CD8-positive, alpha-beta memory T cell (primary cell): ENCODE measurements around the gene ECI1. TPM values are rescaled to one million over a fixed set of nuclear protein-coding genes. Genes with fewer than 3 reads are reported as not detected.
A peak's percentile ranks its signal among the peaks of the same experiment; 100 is the strongest.

Experiments used
- CTCF ChIA-PET: fragments of 350-600 bp; sonication (Branson Sonifier 250); formaldehyde crosslinking; loops from one replicate; lab custom pipeline; 2021; ENCODE audit warnings: antibody characterized with exemption; lab: Charles Lee
- POLR2A ChIA-PET: fragments of 350-600 bp; sonication (Branson Sonifier 250); formaldehyde crosslinking; loops from one replicate; lab custom pipeline; 2021; ENCODE audit warnings: antibody characterized with exemption; lab: Charles Lee
- DNase-seq, 5 donors: peaks; one replicate each; pipeline versions ENCODE4 v3.0.0 to v3.0.0-alpha.2; 2020 to 2022; ENCODE audit warnings: mixed read lengths in 1 of 5
- H3K27ac ChIP-seq: one replicate; pipeline ENCODE4 v1.7.0; 2013; ENCODE audit warnings: low read depth, mild to moderate bottlenecking, low read length, moderate library complexity
- H3K27me3 ChIP-seq: 2 replicates; pipeline ENCODE4 v1.7.0; 2013; ENCODE audit warnings: low read length, mild to moderate bottlenecking; ENCODE audit not compliant: insufficient read depth, poor library complexity, severe bottlenecking
- H3K36me3 ChIP-seq: 2 replicates; pipeline ENCODE4 v1.7.0; 2013; ENCODE audit warnings: mild to moderate bottlenecking, low read length, moderate library complexity; ENCODE audit not compliant: insufficient read depth
- H3K4me1 ChIP-seq: 2 replicates; pipeline ENCODE4 v1.7.0; 2013; ENCODE audit warnings: mild to moderate bottlenecking, low read length, moderate library complexity; ENCODE audit not compliant: insufficient read depth
- H3K4me3 ChIP-seq: 2 replicates; pipeline ENCODE4 v1.7.0; 2013; ENCODE audit warnings: mild to moderate bottlenecking, low read length
- H3K9me3 ChIP-seq: 2 replicates; pipeline ENCODE4 v1.7.0; 2013; ENCODE audit warnings: mild to moderate bottlenecking, low read length
- H3K27ac Mint-ChIP-seq, 8 donors: one replicate each; pipeline ENCODE4 v1.8.0; 2020 to 2021; ENCODE audit warnings: mixed read lengths in 8 of 8, mild to moderate bottlenecking in 6 of 8, inconsistent platforms in 3 of 8, moderate library complexity in 3 of 8
- H3K27me3 Mint-ChIP-seq, 2 donors: one replicate each; pipeline ENCODE4 v1.8.0; 2020 to 2021; ENCODE audit warnings: mixed read lengths in 2 of 2, mild to moderate bottlenecking in 1 of 2, moderate library complexity in 1 of 2
- H3K36me3 Mint-ChIP-seq, 3 donors: one replicate each; pipeline ENCODE4 v1.8.0; 2020 to 2021; ENCODE audit warnings: mixed read lengths in 3 of 3, inconsistent platforms in 1 of 3, mild to moderate bottlenecking in 1 of 3
- H3K4me1 Mint-ChIP-seq, 3 donors: one replicate each; pipeline ENCODE4 v1.8.0; 2020 to 2021; ENCODE audit warnings: mixed read lengths in 3 of 3, inconsistent platforms in 1 of 3, mild to moderate bottlenecking in 1 of 3
- H3K4me3 Mint-ChIP-seq, 7 donors: one replicate each; pipeline ENCODE4 v1.8.0; 2020 to 2021; ENCODE audit warnings: mixed read lengths in 7 of 7, mild to moderate bottlenecking in 6 of 7, moderate library complexity in 4 of 7, inconsistent platforms in 2 of 7
- H3K9me3 Mint-ChIP-seq, 5 donors: one replicate each; pipeline ENCODE4 v1.8.0; 2020 to 2022; ENCODE audit warnings: mixed read lengths in 5 of 5, mild to moderate bottlenecking in 3 of 5, moderate library complexity in 2 of 5, inconsistent platforms in 1 of 5
- polyA plus RNA-seq: library from polyadenylated mRNA; unstranded; fragments of 300-500 nt; fragmentation: Illumina TruSeq; gene quantifications from one replicate; pipeline ENCODE4 v1.2.3, GENCODE V29; 2021
- total RNA-seq, 2 experiments: library from RNA; stranded (reverse); gene quantifications; one replicate each; pipeline ENCODE4 v1.2.3, GENCODE V29; 2021

The ECI1 gene
- total and polyA plus RNA-seq, 3 experiments from 2014 or later = 30.3 to 45.9 (median 33.1) TPM

DNA sequence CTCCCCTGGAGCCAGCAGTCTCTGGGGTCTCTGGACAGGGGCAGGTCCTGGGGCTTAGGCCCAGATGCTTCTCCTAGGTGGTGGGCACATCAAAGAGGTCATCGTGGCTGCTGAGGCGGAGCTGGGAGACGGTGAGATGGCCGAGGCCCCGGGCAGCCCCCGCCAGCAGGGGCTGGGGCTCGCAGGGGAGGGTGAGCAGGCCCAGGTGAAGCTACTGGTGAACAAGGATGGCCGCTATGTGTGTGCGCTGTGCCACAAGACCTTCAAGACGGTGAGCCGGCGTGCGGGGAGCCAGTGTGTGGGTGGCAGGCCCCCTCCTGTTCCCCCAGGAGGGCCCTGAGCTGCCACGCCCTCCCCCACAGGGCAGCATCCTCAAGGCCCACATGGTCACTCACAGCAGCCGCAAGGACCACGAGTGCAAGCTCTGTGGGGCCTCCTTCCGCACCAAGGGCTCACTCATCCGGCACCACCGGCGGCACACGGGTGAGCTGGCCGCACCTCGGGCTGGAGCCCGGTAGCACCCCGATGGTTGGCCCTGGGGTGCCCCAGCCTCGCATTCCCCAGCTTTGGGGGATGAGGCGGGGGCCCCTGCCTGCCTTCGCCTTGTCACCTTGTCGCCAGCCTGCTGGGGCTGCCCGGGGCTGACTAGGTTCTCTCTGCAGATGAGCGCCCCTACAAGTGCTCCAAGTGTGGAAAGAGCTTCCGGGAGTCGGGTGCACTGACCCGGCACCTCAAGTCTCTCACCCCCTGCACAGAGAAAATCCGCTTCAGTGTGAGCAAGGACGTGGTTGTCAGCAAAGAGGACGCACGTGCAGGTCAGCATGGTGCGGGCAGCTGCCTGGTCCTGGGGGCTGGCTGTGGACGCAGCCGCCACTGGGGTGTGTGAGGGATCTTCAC lies 19.0 kb downstream of the ECI1 start:
- Histone ChIP-seq H3K4me1 (no peaks in the 10 kb centered on the region), H3K27ac (no peak overlapping the region), H3K4me3 (no peak overlapping the region), H3K27me3 (no peaks in the 10 kb centered on the region), H3K36me3 (peaks cover 10% of the 10 kb centered on the region), H3K9me3 (no peaks in the 10 kb centered on the region)
- DNase-seq = no peak
- Mint-ChIP-seq H3K4me1 (peaks cover 0 to 3% (median 0%) of the 10 kb centered on the region in 3 donors), H3K36me3 (peaks cover 0 to 64% (median 0%) of the 10 kb centered on the region in 3 donors), H3K27ac (no peak overlapping the region), H3K4me3 (no peak overlapping the region), H3K27me3 (no peaks in the 10 kb centered on the region), H3K9me3 (no peaks in the 10 kb centered on the region)
- POLR2A ChIA-PET = no interaction called here
- CTCF ChIA-PET = no interaction called here

DNA sequence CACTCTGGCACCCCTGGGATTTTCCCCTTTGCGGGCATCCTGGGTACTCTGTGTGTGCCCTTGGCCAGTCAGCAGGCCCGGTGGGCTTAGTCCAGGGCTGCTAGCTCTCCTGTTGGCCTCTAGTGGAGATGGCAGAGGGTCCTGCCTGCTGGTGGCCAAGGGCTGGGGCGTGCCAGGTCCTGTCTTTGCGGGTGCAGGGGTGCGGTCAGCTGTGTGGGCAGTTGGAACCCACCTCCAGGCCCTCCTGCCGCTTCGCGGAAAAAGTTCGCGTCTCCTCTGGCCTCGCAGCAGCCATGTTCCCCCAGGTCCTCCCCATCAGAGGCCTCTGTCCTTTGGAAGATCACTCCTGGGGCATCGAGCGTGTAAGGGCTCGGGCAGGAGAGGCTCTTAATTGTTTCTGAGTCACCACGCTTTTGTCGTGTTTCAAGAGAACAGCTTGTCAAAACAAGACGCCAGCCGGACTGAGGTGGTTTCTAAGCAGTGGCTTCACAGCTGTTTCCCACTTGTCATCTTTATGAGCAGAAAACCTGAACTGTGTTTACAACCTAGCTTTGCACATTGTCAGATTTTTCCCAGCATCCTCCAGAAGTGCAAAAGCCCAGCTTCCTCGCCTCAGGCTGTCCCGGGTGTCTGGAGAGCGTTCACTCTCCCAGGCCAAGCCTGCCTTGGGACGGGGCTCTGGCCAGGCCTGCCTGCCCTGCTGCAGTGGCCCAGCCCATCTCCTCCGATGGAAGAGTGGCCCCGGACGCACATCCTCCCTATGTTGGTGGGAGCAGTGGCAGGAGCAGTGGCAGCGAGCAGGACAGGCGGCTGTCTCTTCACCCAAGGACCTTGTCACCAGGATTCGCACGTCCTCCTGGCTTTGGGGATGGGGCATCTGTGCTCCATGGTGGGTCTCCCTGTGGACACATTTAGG lies 20.1 kb downstream of the ECI1 start:
- Mint-ChIP-seq H3K27ac (no peak overlapping the region), H3K4me3 (no peak overlapping the region), H3K4me1 (peaks cover under 1 to 12% (median 2%) of the 10 kb centered on the region in 3 donors), H3K27me3 (no peaks in the 10 kb centered on the region), H3K36me3 (peaks cover 0 to 67% (median 0%) of the 10 kb centered on the region in 3 donors), H3K9me3 (no peaks in the 10 kb centered on the region)
- DNase-seq = peak in 1 of 5 donors; percentile 42
- peaks cover 10% of the 10 kb centered on the region for H3K36me3 ChIP-seq
- no peak overlapping the region for H3K27ac ChIP-seq
- H3K9me3 ChIP-seq = no peaks in the 10 kb centered on the region
- ChIA-PET POLR2A (no interaction called here), CTCF (no interaction called here)
- no peak overlapping the region for H3K4me3 ChIP-seq
- no peaks in the 10 kb centered on the region for H3K27me3 ChIP-seq
- no peaks in the 10 kb centered on the region for H3K4me1 ChIP-seq

DNA sequence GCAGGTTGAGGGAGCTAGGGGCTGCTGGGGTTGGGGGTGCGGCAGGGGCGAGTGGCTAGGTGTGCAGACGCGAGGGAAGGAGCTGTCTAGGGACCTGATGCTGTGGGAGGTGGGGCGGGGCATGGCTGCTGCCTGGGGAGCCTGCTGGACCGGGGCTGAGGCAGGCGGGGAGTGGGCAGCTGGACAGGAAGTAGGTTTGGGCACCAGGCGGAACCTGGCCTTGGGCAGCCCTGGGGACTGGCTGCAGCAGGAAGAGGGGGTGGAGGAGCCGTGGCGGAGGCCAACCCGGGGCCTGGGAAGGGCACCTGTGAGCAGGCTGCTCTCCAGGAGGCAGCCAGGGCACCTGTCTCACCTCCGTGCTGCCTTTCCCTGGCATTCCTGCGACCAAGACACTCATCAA lies 21.0 kb downstream of the ECI1 start:
- no peaks in the 10 kb centered on the region for H3K27me3 ChIP-seq
- H3K4me1 ChIP-seq = no peaks in the 10 kb centered on the region
- CTCF ChIA-PET = no interaction called here
- no peak overlapping the region for H3K4me3 Mint-ChIP-seq
- H3K27me3 Mint-ChIP-seq = no peaks in the 10 kb centered on the region
- no peak overlapping the region for H3K27ac Mint-ChIP-seq
- H3K36me3 ChIP-seq = peaks cover 10% of the 10 kb centered on the region
- DNase-seq = peak in 1 of 5 donors; percentile 42
- peaks cover 0 to 66% (median 0%) of the 10 kb centered on the region in 3 donors for H3K36me3 Mint-ChIP-seq
- H3K9me3 ChIP-seq = no peaks in the 10 kb centered on the region
- H3K9me3 Mint-ChIP-seq = no peaks in the 10 kb centered on the region
- H3K4me3 ChIP-seq = no peak overlapping the region
- POLR2A ChIA-PET = no interaction called here
- peaks cover 4 to 15% (median 7%) of the 10 kb centered on the region in 3 donors for H3K4me1 Mint-ChIP-seq
- H3K27ac ChIP-seq = no peak overlapping the region

DNA sequence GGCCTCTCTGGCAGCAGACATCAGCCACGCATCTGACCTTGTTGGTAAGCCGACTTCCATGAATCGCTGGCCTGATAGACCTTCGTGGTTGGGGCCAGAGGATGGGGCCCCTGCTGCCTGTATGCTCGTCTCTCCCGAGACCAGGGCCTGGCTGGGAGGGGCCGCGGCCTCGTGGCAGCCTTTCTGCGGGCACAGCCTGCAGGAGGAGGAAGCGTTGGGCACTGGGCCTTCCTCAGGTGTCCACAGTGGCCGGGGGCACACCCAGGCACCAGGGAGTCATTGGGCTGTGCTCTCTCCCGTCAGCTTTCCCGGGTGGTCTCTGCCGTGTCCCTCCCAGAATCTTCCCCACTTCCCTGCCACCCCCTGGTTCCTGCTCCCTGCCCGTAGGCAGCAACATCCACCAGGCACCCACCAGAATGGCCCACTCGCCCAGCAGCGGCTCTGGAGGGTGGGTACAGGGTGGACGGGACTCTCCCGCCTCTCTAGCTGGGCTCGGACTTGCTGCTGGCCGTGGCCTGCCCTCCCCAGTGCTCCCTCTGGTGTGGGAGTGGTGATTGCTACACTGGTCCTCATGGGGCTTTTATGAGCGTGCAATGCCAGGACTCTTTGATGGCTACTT lies 21.6 kb downstream of the ECI1 start:
- no peak overlapping the region for H3K4me3 Mint-ChIP-seq
- no peak overlapping the region for H3K27ac Mint-ChIP-seq
- H3K9me3 ChIP-seq = no peaks in the 10 kb centered on the region
- no peak overlapping the region for H3K27ac ChIP-seq
- POLR2A ChIA-PET = no interaction called here
- H3K36me3 Mint-ChIP-seq = peaks cover 0 to 59% (median 0%) of the 10 kb centered on the region in 3 donors
- peak in 1 of 5 donors; percentile 41 for DNase-seq
- CTCF ChIA-PET = interaction anchor here (1.0 kb wide), 1 partner anchor 35 kb away, joined by 3 read pairs; no protein-coding TSS in a partner anchor
- no peaks in the 10 kb centered on the region for H3K27me3 ChIP-seq
- no peak overlapping the region for H3K4me3 ChIP-seq
- peaks cover 4 to 19% (median 9%) of the 10 kb centered on the region in 3 donors for H3K4me1 Mint-ChIP-seq
- peaks cover 5% of the 10 kb centered on the region for H3K4me1 ChIP-seq
- peaks cover 10% of the 10 kb centered on the region for H3K36me3 ChIP-seq
- H3K9me3 Mint-ChIP-seq = no peaks in the 10 kb centered on the region
- no peaks in the 10 kb centered on the region for H3K27me3 Mint-ChIP-seq

DNA sequence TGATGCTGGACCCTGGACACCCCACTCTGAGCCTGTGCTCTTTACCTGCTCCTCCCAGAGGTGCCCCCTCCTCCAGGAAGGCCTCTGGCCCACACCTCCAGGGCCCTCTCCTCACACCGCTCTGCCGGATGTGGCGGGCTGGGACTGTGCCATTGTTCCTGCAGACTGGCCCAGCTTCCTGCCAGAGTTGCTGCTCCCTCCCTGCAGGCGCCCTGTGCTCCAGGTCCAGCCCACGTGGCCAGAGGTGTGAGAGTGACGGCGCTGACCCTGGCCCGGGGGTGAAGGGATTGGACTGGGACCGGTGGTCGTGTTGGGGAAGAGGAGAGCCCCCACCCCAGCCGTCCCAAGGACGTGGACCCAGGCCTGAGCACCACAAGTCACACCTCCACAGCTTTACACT lies 22.3 kb downstream of the ECI1 start:
- H3K9me3 Mint-ChIP-seq = no peaks in the 10 kb centered on the region
- H3K27me3 Mint-ChIP-seq = no peaks in the 10 kb centered on the region
- DNase-seq = no peak
- ChIA-PET CTCF (interaction anchor here (1.0 kb wide), 1 partner anchor 34 kb away, joined by 3 read pairs; no protein-coding TSS in a partner anchor), POLR2A (no interaction called here)
- H3K4me3 ChIP-seq = no peak overlapping the region
- no peak overlapping the region for H3K27ac Mint-ChIP-seq
- H3K36me3 ChIP-seq = peaks cover 10% of the 10 kb centered on the region
- H3K36me3 Mint-ChIP-seq = peaks cover 0 to 54% (median 0%) of the 10 kb centered on the region in 3 donors
- H3K4me3 Mint-ChIP-seq = no peak overlapping the region
- H3K4me1 Mint-ChIP-seq = peaks cover 8 to 25% (median 15%) of the 10 kb centered on the region in 3 donors
- H3K27ac ChIP-seq = no peak overlapping the region
- no peaks in the 10 kb centered on the region for H3K27me3 ChIP-seq
- no peaks in the 10 kb centered on the region for H3K9me3 ChIP-seq
- H3K4me1 ChIP-seq = peaks cover 11% of the 10 kb centered on the region

DNA sequence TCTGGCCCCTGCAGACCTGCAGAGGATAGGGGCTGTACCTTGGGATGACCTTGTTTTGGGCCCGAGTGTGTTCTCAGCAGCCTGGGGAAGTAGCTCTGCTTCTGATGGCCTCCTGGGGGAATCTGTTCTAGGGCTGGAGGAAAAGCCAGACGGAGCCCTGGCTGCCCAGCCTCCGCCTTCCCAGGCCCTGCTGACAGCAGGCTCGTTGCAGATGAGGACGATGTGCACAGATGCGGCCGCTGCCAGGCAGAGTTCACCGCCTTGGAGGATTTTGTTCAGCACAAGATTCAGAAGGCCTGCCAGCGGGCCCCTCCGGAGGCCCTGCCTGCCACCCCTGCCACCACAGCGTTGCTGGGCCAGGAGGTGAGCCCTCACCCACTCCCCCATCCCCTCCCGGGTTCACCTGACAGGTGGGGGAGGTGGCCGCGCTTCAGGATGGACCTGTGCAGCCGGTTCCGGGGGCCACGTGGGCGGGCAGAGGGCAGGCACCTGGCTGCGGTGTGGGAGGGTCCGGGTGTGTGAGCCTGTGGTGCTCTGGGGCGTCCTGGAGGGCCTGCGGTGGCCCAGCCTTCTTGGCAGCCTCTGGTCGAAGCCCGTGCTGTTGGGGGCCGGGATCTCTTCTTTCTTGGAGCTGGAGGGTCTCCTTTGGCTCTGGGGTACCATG lies 23.1 kb downstream of the ECI1 start:
- H3K9me3 ChIP-seq = no peaks in the 10 kb centered on the region
- Mint-ChIP-seq H3K27me3 (no peaks in the 10 kb centered on the region), H3K9me3 (no peaks in the 10 kb centered on the region), H3K4me3 (no peak overlapping the region), H3K36me3 (peaks cover 0 to 48% (median 0%) of the 10 kb centered on the region in 3 donors), H3K27ac (peak overlapping the region in 1 of 8 donors; percentile 38), H3K4me1 (peaks cover 9 to 29% (median 17%) of the 10 kb centered on the region in 3 donors)
- peak in 1 of 5 donors; percentile 39 for DNase-seq
- peaks cover 11% of the 10 kb centered on the region for H3K4me1 ChIP-seq
- H3K27me3 ChIP-seq = no peaks in the 10 kb centered on the region
- no peak overlapping the region for H3K27ac ChIP-seq
- POLR2A ChIA-PET = interaction anchor here (0.6 kb wide), 1 partner anchor 60 kb away, joined by 3 read pairs; no protein-coding TSS in a partner anchor
- peaks cover 10% of the 10 kb centered on the region for H3K36me3 ChIP-seq
- H3K4me3 ChIP-seq = no peak overlapping the region
- CTCF ChIA-PET = interaction anchor here (0.7 kb wide), 1 partner anchor 24 kb away, joined by 3 read pairs; no protein-coding TSS in a partner anchor

DNA sequence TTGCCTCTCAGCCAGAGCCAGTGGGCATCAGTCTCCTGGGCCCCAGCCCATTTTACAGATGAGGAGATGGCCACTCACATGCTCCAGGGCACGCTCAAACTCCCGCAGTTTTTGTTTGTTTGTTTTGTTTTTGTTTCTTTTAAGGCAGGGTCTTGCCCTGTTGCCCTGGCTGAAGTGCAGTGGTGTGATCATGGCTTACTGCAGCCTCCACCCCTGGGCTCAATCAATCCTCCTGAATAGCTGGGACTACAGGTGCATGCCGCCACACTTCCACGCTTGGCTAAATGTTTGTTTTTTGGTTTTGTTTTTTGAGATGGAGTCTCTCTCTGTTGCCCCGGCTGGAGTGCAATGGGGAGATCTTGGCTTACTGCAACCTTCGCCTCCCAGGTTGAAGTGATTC lies 24.5 kb downstream of the ECI1 start:
- Mint-ChIP-seq H3K27me3 (no peaks in the 10 kb centered on the region), H3K4me3 (peak overlapping the region in 3 of 7 donors; percentile 44 to 56 (median 47)), H3K9me3 (no peaks in the 10 kb centered on the region), H3K36me3 (peaks cover 0 to 42% (median 0%) of the 10 kb centered on the region in 3 donors), H3K27ac (peak overlapping the region in 3 of 8 donors; percentile 30 to 68 (median 61)), H3K4me1 (peaks cover 9 to 32% (median 17%) of the 10 kb centered on the region in 3 donors)
- Histone ChIP-seq H3K9me3 (no peaks in the 10 kb centered on the region), H3K4me1 (peaks cover 11% of the 10 kb centered on the region), H3K27me3 (no peaks in the 10 kb centered on the region), H3K36me3 (peaks cover 10% of the 10 kb centered on the region), H3K27ac (no peak overlapping the region), H3K4me3 (no peak overlapping the region)
- CTCF ChIA-PET = no interaction called here
- DNase-seq = no peak
- POLR2A ChIA-PET = no interaction called here
